GM23338 (cell line): Measurements from ENCODE around the gene RPRML. TPM values are rescaled to one million over a fixed set of nuclear protein-coding genes. Genes with fewer than 3 reads are reported as not detected.

Source experiments
- ATAC-seq: fragments of 200-7000 bp; cut with Tn5 transposase; 3 replicates; pipeline ENCODE4 v1.9.1; 2020
- DNase-seq: peaks from one replicate; pipeline ENCODE4 v3.0.0-alpha.2; 2015; ENCODE audit warnings: low spot score
- H2AFZ ChIP-seq: fragments of 200-600 bp; sonication (generic); 2 replicates; pipeline ENCODE4 v1.8.0; 2016; ENCODE audit warnings: antibody characterized with exemption, mild to moderate bottlenecking, moderate library complexity
- H3F3A ChIP-seq: fragments of 200-600 bp; sonication (generic); replicated peaks from 2 replicates; pipeline ENCODE4 v1.8.0; 2017; ENCODE audit warnings: antibody characterized with exemption, mixed run types, low read depth
- H3K27ac ChIP-seq: fragments of 200-600 bp; sonication (generic); 2 replicates; pipeline ENCODE4 v1.6.1; 2016; ENCODE audit warnings: low read depth
- H3K27me3 ChIP-seq: fragments of 200-600 bp; sonication (generic); 2 replicates; pipeline ENCODE4 v1.8.0; 2016; ENCODE audit warnings: mild to moderate bottlenecking, mixed run types, moderate library complexity; ENCODE audit not compliant: insufficient read depth
- H3K36me3 ChIP-seq: fragments of 200-600 bp; sonication (generic); 2 replicates; pipeline ENCODE4 v1.8.0; 2016; ENCODE audit warnings: mild to moderate bottlenecking; ENCODE audit not compliant: insufficient read depth
- H3K4me1 ChIP-seq: fragments of 200-600 bp; sonication (generic); 2 replicates; pipeline ENCODE4 v1.8.0; 2016; ENCODE audit warnings: mild to moderate bottlenecking, moderate library complexity; ENCODE audit not compliant: insufficient read depth
- H3K4me2 ChIP-seq: fragments of 200-600 bp; sonication (generic); 2 replicates; pipeline ENCODE4 v1.7.1; 2017; ENCODE audit warnings: mixed run types
- H3K4me3 ChIP-seq: fragments of 200-600 bp; sonication (generic); 2 replicates; pipeline ENCODE4 v1.6.1; 2016; ENCODE audit warnings: mixed run types
- H3K79me2 ChIP-seq: fragments of 200-600 bp; sonication (generic); replicated peaks from 2 replicates; pipeline ENCODE4 v1.8.0; 2017; ENCODE audit warnings: mild to moderate bottlenecking; ENCODE audit not compliant: insufficient read depth
- H3K9me2 ChIP-seq: fragments of 200-600 bp; sonication (generic); 2 replicates; pipeline ENCODE4 v1.8.0; 2017; ENCODE audit not compliant: insufficient read depth
- H4K20me1 ChIP-seq: fragments of 200-600 bp; sonication (generic); replicated peaks from 2 replicates; pipeline ENCODE4 v1.8.0; 2017; ENCODE audit warnings: mild to moderate bottlenecking; ENCODE audit not compliant: insufficient read depth
- H3K27ac Mint-ChIP-seq: 2 replicates; pipeline ENCODE4 v1.8.0; 2020; ENCODE audit warnings: inconsistent platforms, mild to moderate bottlenecking, moderate library complexity, mixed read lengths
- H3K27me3 Mint-ChIP-seq: 3 replicates; pipeline ENCODE4 v1.8.0; 2022; ENCODE audit warnings: low read depth, mild to moderate bottlenecking, moderate library complexity, mixed read lengths, inconsistent platforms; ENCODE audit not compliant: insufficient read depth, poor library complexity
- H3K36me3 Mint-ChIP-seq: 3 replicates; pipeline ENCODE4 v1.8.0; 2021; ENCODE audit warnings: low read depth, mild to moderate bottlenecking, inconsistent platforms, moderate library complexity, mixed read lengths
- H3K4me1 Mint-ChIP-seq: 3 replicates; pipeline ENCODE4 v1.8.0; 2020; ENCODE audit warnings: mild to moderate bottlenecking, inconsistent platforms, mixed read lengths
- H3K4me3 Mint-ChIP-seq: 3 replicates; pipeline ENCODE4 v1.8.0; 2021; ENCODE audit warnings: moderate library complexity, mild to moderate bottlenecking, inconsistent platforms, mixed read lengths
- H3K9me3 Mint-ChIP-seq: 3 replicates; pipeline ENCODE4 v1.8.0; 2020; ENCODE audit warnings: moderate library complexity, mild to moderate bottlenecking, inconsistent platforms, mixed read lengths
- CREB1 ChIP-seq: fragments of 250-450 bp; sonication (Bioruptor Pico); IDR thresholded peaks from 2 replicates; pipeline ENCODE4 v1.5.0; 2020; ENCODE audit warnings: low read depth, mild to moderate bottlenecking, moderate library complexity
- CTCF ChIP-seq, 2 experiments: fragments of 200-600 bp in 1 of 2; sonication (generic) in 1 of 2; conservative IDR thresholded peaks; 2 replicates each; pipeline versions ENCODE4 v1.5.1 to v1.6.1; 2016 to 2017; ENCODE audit warnings: antibody characterized with exemption in 2 of 2, low read depth in 2 of 2, mild to moderate bottlenecking in 2 of 2, moderate library complexity in 1 of 2
- ETS1 ChIP-seq: IDR thresholded peaks from 2 replicates; pipeline ENCODE4 v1.6.1; 2016; ENCODE audit warnings: antibody characterized with exemption
- EZH2 ChIP-seq: fragments of 200-600 bp; sonication (generic); IDR thresholded peaks from one replicate; pipeline ENCODE4 v1.8.0; 2017; ENCODE audit warnings: antibody characterized with exemption, mild to moderate bottlenecking, low read depth; ENCODE audit not compliant: unreplicated experiment
- EZH2phosphoT487 ChIP-seq: fragments of 200-600 bp; sonication (generic); IDR thresholded peaks from one replicate; pipeline ENCODE4 v1.8.1; 2018; ENCODE audit warnings: antibody characterized with exemption; ENCODE audit not compliant: unreplicated experiment
- JUNB ChIP-seq: IDR thresholded peaks from one replicate; pipeline ENCODE4 v1.6.1; 2016; ENCODE audit warnings: antibody characterized with exemption; ENCODE audit not compliant: unreplicated experiment
- NANOG ChIP-seq: IDR thresholded peaks from 2 replicates; pipeline ENCODE4 v1.6.1; 2016; ENCODE audit warnings: antibody characterized with exemption, borderline replicate concordance
- POLR2AphosphoS5 ChIP-seq: IDR thresholded peaks from 2 replicates; pipeline ENCODE4 v1.6.1; 2016; ENCODE audit warnings: antibody characterized with exemption, low read depth
- REST ChIP-seq: IDR thresholded peaks from one replicate; pipeline ENCODE4 v1.6.1; 2018; ENCODE audit warnings: antibody characterized with exemption; ENCODE audit not compliant: unreplicated experiment
- STAT1 ChIP-seq: IDR thresholded peaks from one replicate; pipeline ENCODE4 v1.6.1; 2016; ENCODE audit warnings: antibody characterized with exemption; ENCODE audit not compliant: unreplicated experiment
- ZNF331 ChIP-seq: fragments of 250-450 bp; sonication (Bioruptor Pico); IDR thresholded peaks from 2 replicates; pipeline ENCODE4 v1.5.0; 2020; ENCODE audit warnings: low read depth, mild to moderate bottlenecking, moderate library complexity
- polyA plus RNA-seq: library from polyadenylated mRNA; unstranded; fragments of >200 nt; fragmentation: Nextera tagmentation; extraction: Ambion mirVana; gene quantifications from 2 replicates; pipeline ENCODE4 v1.2.1, GENCODE V29; 2016
- total RNA-seq: library from RNA; depleted of rRNA; stranded (reverse); fragments of >200 nt; shearing (Covaris generic); gene quantifications from 2 replicates; pipeline ENCODE4 v1.2.3, GENCODE V29; 2014

RPRML gene
- total and polyA plus RNA-seq, 2 experiments from 2014 or later: 2.1 to 16.4 TPM

GRCh38 chr17:46971647-46972300 is 7.3 kb downstream of the RPRML start (continued):
- no peak for TF ChIP-seq STAT1
- no peak for TF ChIP-seq CTCF (conservative IDR thresholded peaks at IDR 0.05; ENCODE audit: low read depth in 2 of 2)
- no peak for TF ChIP-seq ZNF331 (CRISPR knock-in tag)

- Histone ChIP-seq H3K27ac (no peak overlapping the region), H3K27me3 (no peaks in the 10 kb centered on the region), H3K36me3 (no peaks in the 10 kb centered on the region), H3K9me2 (no peaks in the 10 kb centered on the region), H3F3A (no peaks in the 10 kb centered on the region), H2AFZ (no peak overlapping the region), H4K20me1 (no peaks in the 10 kb centered on the region; the same call in 1 of the 2 replicates), H3K4me1 (no peaks in the 10 kb centered on the region), H3K4me3 (no peak overlapping the region), H3K4me2 (no peak overlapping the region), H3K79me2 (no peaks in the 10 kb centered on the region)
- H3K4me1 Mint-ChIP-seq: no peaks in the 10 kb centered on the region
- no peaks in the 10 kb centered on the region for H3K36me3 Mint-ChIP-seq
- peaks cover 4% of the 10 kb centered on the region for H3K27me3 Mint-ChIP-seq
- DNase-seq (no peak), ATAC-seq (no peak)
- no peaks in the 10 kb centered on the region for H3K9me3 Mint-ChIP-seq
- no peak overlapping the region for H3K4me3 Mint-ChIP-seq
- no peak overlapping the region for H3K27ac Mint-ChIP-seq
- TF ChIP-seq CREB1: no peak
- TF ChIP-seq EZH2phosphoT487: no peak
- no peak for TF ChIP-seq ETS1
- TF ChIP-seq EZH2: no peak
- TF ChIP-seq CTCF (conservative IDR thresholded peaks at IDR 0.05; ENCODE audit: low read depth in 2 of 2): no peak
- no peak for TF ChIP-seq STAT1
- TF ChIP-seq POLR2AphosphoS5: no peak
- TF ChIP-seq ZNF331 (CRISPR knock-in tag): no peak
- TF ChIP-seq REST: no peak
- TF ChIP-seq JUNB: no peak
- no peak for TF ChIP-seq NANOG
Measured at GRCh38 chr17:46968896-46969295, 10.2 kb downstream of the RPRML start.
